COLO668 (cell line): ENCODE results near the gene ADH1C.

ENCODE experiments used
- DNase-seq: peaks from one replicate; lab custom pipeline; 2025; ENCODE audit not compliant: unreplicated experiment; lab: John Stamatoyannopoulos, UW

ADH1C gene

DNA sequence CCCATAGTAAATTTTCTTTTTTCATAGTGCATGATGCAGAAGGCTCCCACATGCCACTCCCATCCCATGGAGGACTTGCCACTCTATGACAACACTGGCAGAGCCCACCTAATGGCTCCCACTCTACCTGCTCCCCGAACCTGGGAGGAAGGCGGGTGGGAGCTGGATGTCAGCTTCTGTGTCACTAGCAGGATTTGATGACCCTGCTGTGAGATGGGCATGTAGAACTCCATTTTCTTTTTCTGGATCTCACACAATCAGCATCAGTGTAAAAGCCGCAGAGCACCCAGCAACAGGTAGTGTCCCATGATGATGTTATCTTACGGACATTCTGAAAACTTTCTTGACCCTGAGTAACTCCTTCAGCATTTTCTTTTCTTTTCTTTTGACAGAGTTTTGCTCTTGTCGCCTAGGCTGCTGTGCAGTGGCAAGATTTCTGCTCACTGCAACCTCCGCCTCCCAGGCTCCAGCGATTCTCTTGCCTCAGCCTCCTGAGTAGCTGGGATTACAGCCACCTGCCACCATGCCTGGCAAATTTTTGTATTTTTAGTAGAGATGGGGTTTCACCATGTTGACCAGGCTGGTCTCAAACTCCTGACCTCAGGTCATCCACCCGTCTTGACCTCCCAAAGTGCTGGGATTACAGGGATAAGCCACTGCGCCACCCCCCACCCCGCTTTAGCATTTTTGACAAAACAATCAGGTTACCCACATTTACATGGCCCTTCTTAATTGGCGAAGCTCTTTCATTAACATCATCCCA is 46.7 kb downstream of the ADH1C start:
- DNase-seq, result no peak

DNA sequence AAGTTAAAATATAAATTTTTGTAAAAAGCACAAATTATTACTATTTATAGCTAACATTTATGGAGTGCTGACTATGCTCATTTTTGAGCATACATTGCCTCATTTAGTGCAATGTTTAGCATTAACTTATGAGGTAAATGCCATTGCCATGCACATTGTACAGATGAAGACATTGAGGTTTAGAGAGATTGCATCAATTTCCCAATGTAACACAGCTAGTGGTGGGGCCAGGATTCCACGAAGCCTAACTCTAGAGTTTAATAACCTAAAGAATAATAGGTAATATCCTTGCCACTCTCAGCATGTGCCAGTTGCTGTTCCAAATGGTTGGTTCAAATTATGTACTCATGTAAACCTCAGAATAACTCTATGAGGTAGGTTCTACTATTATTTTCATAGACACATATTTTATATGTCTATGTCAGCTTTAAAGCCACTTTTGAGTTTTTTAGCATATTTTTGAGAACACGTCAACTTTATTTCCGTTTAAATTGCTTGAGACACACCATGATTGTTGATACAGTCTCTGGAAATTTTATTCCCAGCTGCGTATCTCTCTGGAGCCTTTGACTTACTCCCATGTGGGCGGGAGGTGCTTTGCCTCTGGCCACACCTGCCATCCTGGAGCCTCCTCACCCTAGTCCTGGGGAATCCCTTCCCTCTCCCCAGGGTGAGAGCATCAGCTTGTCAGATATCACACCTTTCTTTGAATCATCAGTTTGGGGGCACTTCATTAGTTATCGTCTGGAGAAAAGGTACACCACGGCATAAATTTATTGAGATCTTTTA is 51.0 kb downstream of the ADH1C start:
- DNase-seq, result no peak

DNA sequence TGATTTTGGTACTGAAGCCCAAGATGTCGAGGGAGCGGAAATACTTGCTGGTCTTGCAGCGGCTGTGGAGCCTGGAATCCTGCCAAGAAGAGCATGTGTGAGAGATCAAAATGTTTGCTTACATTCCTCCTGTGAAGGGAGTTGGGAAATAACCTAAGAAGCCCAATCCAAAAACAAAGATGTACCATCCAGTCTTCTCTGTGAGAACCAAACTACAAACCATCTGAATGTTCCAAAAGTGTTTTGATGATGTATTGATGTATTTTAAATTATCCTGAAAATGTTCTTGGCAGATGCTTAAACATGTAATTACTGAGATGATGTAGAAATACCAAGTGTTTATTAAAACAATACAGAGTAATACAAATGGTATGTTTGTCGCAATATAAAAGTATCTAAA is 51.6 kb downstream of the ADH1C start:
- DNase-seq, result peak; percentile 26

- DNase-seq, result no peak
Measured at GRCh38 chr4:99293357-99293756, 59.2 kb downstream of the ADH1C start.

- DNase-seq, result no peak
Measured at GRCh38 chr4:99290848-99291786, 61.4 kb downstream of the ADH1C start, which contains the start of gene ADH1A. TSS of gene ADH1A (minus strand) at chr4:99290985. CDS start at chr4:99290914, 71 bp downstream.
